ENCODE measurements around the gene SELENOM. TPM values are rescaled to one million over a fixed set of nuclear protein-coding genes. Genes with fewer than 3 reads are reported as not detected.
"Not testable (repeated sequence)": the region's sequence is repeated elsewhere in the genome, so short reads cannot be mapped to it uniquely, and the experiment has no call there.

The SELENOM gene
- total RNA-seq, 1 donor from 2014 or later: 89.0 TPM

- no peak for ATAC-seq
- H3K4me3 ChIP-seq: no peak overlapping the region
- no peaks in the 10 kb centered on the region for H3K9me3 ChIP-seq
- intact Hi-C loops (cut with DNase I): no loop called here
- no peaks in the 10 kb centered on the region for H3K36me3 ChIP-seq
- no peaks in the 10 kb centered on the region for H3K27me3 ChIP-seq
- H3K4me1 ChIP-seq: peaks cover 14% of the 10 kb centered on the region
- no peak for DNase-seq
- TF ChIP-seq CTCF (IDR thresholded peaks at IDR 0.05): no peak
- no peak overlapping the region for H3K27ac ChIP-seq
These were observed 29.7 kb downstream of the SELENOM start for GRCh38 chr22:31077681-31078080.

GRCh38 chr22:31075961-31076360 is 31.4 kb downstream of the SELENOM start:
- ATAC-seq: peak; percentile 55
- H3K4me3 ChIP-seq: no peak overlapping the region
- TF ChIP-seq CTCF (IDR thresholded peaks at IDR 0.05): no peak
- intact Hi-C loops (cut with DNase I): no loop called here
- H3K27me3 ChIP-seq: no peaks in the 10 kb centered on the region
- H3K4me1 ChIP-seq: peaks cover 3% of the 10 kb centered on the region
- H3K27ac ChIP-seq: peak overlapping the region; percentile 73
- DNase-seq: peak; percentile 78
- no peaks in the 10 kb centered on the region for H3K9me3 ChIP-seq
- no peaks in the 10 kb centered on the region for H3K36me3 ChIP-seq

GRCh38 chr22:31073545-31074145 is 33.7 kb downstream of the SELENOM start:
- H3K4me3 ChIP-seq; DNase-seq; H3K27ac ChIP-seq; H3K4me1 ChIP-seq; intact Hi-C loops (cut with DNase I); H3K36me3 ChIP-seq; H3K9me3 ChIP-seq; ATAC-seq; H3K27me3 ChIP-seq: not testable (repeated sequence)

- ATAC-seq; intact Hi-C loops (cut with DNase I); DNase-seq; H3K27ac ChIP-seq; H3K9me3 ChIP-seq; H3K36me3 ChIP-seq; H3K27me3 ChIP-seq; H3K4me1 ChIP-seq; H3K4me3 ChIP-seq: not testable (repeated sequence)
These were observed 34.2 kb downstream of the SELENOM start for GRCh38 chr22:31073125-31073524.

- ATAC-seq; intact Hi-C loops (cut with DNase I): not testable (repeated sequence)
These were observed 37.6 kb downstream of the SELENOM start for GRCh38 chr22:31069691-31070314.

GRCh38 chr22:31068970-31069369 is 38.4 kb downstream of the SELENOM start:
- Histone ChIP-seq H3K9me3 (no peaks in the 10 kb centered on the region), H3K27ac (no peak overlapping the region), H3K4me1 (no peaks in the 10 kb centered on the region), H3K4me3 (no peak overlapping the region), H3K36me3 (no peaks in the 10 kb centered on the region), H3K27me3 (no peaks in the 10 kb centered on the region)
- intact Hi-C loops (cut with DNase I): no loop called here
- DNase-seq (no peak), ATAC-seq (no peak)
- no peak for TF ChIP-seq CTCF (IDR thresholded peaks at IDR 0.05)

More at GRCh38 chr22:31069691-31070314, 37.6 kb downstream of the SELENOM start:
- H3K4me1 ChIP-seq, DNase-seq, H3K36me3 ChIP-seq, H3K9me3 ChIP-seq, H3K4me3 ChIP-seq, H3K27me3 ChIP-seq, H3K27ac ChIP-seq: not testable (repeated sequence)

- Histone ChIP-seq H3K4me3 (no peak overlapping the region), H3K9me3 (no peaks in the 10 kb centered on the region), H3K36me3 (no peaks in the 10 kb centered on the region), H3K27ac (no peak overlapping the region), H3K27me3 (no peaks in the 10 kb centered on the region), H3K4me1 (no peaks in the 10 kb centered on the region)
- no peak for ATAC-seq
- no peak for DNase-seq
- no peak for TF ChIP-seq CTCF (IDR thresholded peaks at IDR 0.05)
- intact Hi-C loops (cut with DNase I): no loop called here
These were observed 43.0 kb downstream of the SELENOM start for GRCh38 chr22:31064369-31064768.
